GM21723 (cell line): ENCODE measurements around the gene MEMO1.
"Not testable (repeated sequence)": the region's sequence is repeated elsewhere in the genome, so short reads cannot be mapped to it uniquely, and the experiment has no call there.

Source experiments
- ATAC-seq: cut with Tn5 transposase; IDR thresholded peaks from one replicate; pipeline ENCODE4 v1.9.1; 2021; ENCODE audit warnings: mild to moderate bottlenecking, moderate library complexity; ENCODE audit not compliant: unreplicated experiment

MEMO1 gene

GRCh38 chr2:31958140-31958717, 52.6 kb downstream of the MEMO1 start:
- ATAC-seq = no peak

- ATAC-seq = peak; percentile 26
These were observed 53.3 kb downstream of the MEMO1 start for GRCh38 chr2:31957354-31958139.

- ATAC-seq = peak; percentile 64
These were observed 53.9 kb downstream of the MEMO1 start for GRCh38 chr2:31956934-31957333.

- ATAC-seq = no peak
These were observed 54.5 kb downstream of the MEMO1 start for GRCh38 chr2:31956312-31956711.

GRCh38 chr2:31953095-31953494, 57.7 kb downstream of the MEMO1 start:
- ATAC-seq = not testable (repeated sequence)

GRCh38 chr2:31950946-31951562, 59.8 kb downstream of the MEMO1 start:
- no peak for ATAC-seq

- ATAC-seq = no peak
These were observed 62.9 kb downstream of the MEMO1 start for GRCh38 chr2:31947871-31948270.

GRCh38 chr2:31946838-31947237, 64.0 kb downstream of the MEMO1 start:
- no peak for ATAC-seq

GRCh38 chr2:31945572-31945935, 65.3 kb downstream of the MEMO1 start:
- ATAC-seq = no peak

- no peak for ATAC-seq
These were observed 65.8 kb downstream of the MEMO1 start for GRCh38 chr2:31944828-31945571.

GRCh38 chr2:31943636-31944225, 67.1 kb downstream of the MEMO1 start:
- no peak for ATAC-seq

GRCh38 chr2:31940920-31941319, 69.9 kb downstream of the MEMO1 start:
- no peak for ATAC-seq

GRCh38 chr2:31937741-31938140, 73.1 kb downstream of the MEMO1 start:
- ATAC-seq = no peak

- no peak for ATAC-seq
These were observed 75.4 kb downstream of the MEMO1 start for GRCh38 chr2:31935370-31935769.

GRCh38 chr2:31933066-31933465, 77.7 kb downstream of the MEMO1 start:
- no peak for ATAC-seq

- no peak for ATAC-seq
These were observed 78.2 kb downstream of the MEMO1 start for GRCh38 chr2:31932589-31932988.

- no peak for ATAC-seq
These were observed 78.9 kb downstream of the MEMO1 start for GRCh38 chr2:31931916-31932315.

- no peak for ATAC-seq
These were observed 85.3 kb downstream of the MEMO1 start for GRCh38 chr2:31925517-31925916.

GRCh38 chr2:31923662-31924061, 87.1 kb downstream of the MEMO1 start:
- no peak for ATAC-seq

GRCh38 chr2:31922542-31923408, 88.0 kb downstream of the MEMO1 start:
- no peak for ATAC-seq
